ENCODE measurements around the gene DAAM1.

- TF ChIP-seq, protein P1, sequence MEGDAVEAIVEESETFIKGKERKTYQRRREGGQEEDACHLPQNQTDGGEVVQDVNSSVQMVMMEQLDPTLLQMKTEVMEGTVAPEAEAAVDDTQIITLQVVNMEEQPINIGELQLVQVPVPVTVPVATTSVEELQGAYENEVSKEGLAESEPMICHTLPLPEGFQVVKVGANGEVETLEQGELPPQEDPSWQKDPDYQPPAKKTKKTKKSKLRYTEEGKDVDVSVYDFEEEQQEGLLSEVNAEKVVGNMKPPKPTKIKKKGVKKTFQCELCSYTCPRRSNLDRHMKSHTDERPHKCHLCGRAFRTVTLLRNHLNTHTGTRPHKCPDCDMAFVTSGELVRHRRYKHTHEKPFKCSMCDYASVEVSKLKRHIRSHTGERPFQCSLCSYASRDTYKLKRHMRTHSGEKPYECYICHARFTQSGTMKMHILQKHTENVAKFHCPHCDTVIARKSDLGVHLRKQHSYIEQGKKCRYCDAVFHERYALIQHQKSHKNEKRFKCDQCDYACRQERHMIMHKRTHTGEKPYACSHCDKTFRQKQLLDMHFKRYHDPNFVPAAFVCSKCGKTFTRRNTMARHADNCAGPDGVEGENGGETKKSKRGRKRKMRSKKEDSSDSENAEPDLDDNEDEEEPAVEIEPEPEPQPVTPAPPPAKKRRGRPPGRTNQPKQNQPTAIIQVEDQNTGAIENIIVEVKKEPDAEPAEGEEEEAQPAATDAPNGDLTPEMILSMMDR (conservative IDR thresholded peaks at IDR 0.05; ENCODE audit: low read depth, low read length) = no peak
- no peak for TF ChIP-seq EZH2 (IDR thresholded peaks at IDR 0.05; ENCODE audit: borderline replicate concordance, low read depth, low read length, poor library complexity, severe bottlenecking)
Measured at GRCh38 chr14:59181791-59182190, 6.7 kb upstream of the DAAM1 start.
